ENCODE measurements around the gene ANKRD55.

The ANKRD55 gene

DNA sequence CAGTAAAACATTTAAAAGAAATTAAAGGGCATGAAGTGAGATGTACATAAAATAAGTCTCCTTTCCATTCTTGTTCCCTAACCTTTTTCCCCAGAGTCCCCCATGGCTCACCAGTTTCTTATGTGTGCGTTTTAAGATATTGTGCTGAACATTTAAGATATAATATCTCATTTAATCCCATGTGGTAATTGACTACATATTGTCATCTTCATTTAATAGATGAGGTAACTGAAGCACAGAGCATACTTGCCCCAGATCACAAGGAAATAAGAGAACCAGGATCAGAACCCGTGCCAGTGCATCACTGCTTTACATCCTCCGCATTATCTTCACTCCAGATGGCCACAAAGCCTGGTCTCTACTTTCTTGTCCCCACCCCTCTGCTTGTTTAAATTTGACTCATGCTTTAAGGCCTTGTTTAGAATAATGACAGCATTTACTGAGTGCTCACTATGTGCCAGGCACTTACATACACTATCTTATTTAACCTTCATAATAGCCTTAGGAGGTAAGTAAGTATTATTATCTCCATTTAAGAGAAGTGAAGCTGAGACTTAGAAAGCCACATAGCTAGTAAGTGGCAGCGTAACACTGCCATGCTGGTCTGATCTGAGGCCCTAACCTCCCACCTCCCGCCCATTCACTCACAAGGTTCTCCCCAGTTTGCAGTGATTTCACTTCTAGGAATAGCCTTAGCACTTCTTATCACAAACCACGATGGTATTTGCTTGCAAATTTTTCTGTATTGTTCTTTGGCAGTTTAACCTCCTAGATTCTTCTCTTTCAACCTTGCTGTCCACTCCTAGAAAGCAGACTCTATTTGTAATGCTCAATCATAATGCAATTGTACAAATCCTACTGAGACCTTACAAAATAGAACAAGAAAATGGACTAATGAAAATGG is 160.0 kb downstream of the ANKRD55 start:
- peak; percentile 35 for DNase-seq

DNA sequence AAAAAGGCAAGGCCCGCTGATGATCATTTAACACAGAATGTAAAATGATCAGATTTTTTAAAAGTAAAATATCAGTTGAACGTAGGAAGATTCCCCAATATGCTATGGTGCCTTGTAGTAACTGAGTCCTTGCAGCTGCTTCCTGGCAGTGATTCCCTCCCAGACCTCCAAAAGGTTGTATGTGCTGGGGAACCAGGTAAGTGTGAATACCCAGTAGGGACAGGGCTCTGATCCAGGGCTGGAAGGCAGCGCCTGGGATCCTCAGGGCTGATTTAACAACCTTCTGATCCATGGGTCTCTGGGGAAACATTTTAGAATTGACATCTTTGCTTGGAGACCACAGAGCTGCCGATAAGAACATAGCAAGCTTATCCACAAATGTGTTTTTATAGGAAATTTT is 161.7 kb downstream of the ANKRD55 start:
- DNase-seq, result no peak

DNA sequence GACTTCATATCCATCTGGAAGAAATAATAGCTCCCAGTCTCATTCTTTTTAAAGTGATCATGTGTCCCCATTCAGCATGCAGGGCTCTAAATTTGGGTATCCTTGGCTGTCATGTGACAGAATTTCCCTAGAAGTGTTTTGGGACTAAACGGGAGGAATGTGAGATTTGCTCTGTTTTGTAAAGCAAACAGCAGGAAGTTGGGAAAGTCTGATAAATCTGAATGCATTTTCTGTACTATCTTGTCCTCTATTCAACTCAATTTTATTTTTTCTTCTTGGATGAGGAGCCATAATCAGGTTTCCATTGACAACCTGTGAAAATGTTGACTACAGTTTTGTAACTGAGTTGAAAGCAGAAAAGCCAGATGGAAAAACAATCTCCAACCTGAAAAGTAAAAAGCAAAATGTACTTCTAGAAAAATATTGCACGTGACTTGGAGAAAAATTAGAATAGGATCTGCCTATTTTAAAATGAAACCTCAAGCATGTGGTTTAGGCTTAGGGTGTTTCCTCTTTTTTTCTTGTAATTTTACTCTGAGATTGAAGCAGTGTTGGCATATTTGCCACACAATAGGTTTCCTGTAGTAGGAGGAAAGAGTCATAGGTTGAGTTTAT is 162.2 kb downstream of the ANKRD55 start:
- peak; percentile 72 for DNase-seq

DNA sequence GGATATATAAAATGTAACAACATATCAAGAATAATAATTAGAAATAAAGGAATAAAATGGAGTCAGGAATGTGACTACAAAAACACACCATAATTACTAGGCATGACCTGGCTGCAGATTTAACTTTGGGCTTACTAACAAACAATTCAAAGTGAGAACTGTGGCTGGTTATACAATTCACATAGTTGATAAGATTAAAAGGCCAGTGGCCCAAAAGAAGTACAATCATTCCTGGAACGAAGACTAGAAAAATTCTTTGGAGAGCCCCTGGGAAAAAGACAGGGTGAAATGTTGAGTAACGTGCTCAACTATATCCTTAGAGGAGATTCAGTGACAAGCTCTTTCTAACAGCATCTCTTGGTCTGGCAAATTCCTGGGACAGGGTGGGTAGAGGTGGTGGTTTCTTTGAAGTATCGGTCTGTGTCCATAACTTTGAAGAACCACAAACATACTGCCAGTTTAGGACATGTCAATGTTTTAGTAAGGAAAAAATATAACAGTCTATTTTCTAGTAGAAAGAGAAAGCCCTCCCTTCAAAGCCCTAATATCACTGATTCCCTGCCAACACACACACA is 163.4 kb downstream of the ANKRD55 start:
- no peak for DNase-seq

DNA sequence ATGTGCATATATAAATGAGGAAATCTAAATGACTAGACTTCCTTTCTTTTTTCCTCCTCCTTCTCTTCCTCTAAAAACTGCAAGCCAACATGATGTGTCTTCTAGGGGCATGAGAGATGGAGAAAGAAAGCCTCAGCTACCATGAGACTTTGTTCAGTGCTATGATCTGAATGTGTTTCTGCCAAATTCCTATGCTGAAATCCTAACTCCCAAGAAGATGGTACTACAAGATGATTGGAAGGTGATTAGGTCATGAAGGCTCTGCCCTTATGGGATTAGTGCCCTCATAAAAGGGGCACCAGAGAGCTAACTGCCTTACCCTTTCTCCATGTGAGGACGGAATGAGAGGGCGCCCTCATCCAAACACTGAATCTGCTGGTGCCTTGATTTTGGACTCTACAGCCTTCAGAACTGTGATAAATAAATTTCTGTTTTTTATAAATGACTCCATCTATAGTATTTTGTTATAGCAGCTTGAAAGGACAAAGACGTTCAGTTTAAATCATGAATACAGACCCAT is 166.1 kb downstream of the ANKRD55 start:
- DNase-seq, result peak; percentile 19

DNA sequence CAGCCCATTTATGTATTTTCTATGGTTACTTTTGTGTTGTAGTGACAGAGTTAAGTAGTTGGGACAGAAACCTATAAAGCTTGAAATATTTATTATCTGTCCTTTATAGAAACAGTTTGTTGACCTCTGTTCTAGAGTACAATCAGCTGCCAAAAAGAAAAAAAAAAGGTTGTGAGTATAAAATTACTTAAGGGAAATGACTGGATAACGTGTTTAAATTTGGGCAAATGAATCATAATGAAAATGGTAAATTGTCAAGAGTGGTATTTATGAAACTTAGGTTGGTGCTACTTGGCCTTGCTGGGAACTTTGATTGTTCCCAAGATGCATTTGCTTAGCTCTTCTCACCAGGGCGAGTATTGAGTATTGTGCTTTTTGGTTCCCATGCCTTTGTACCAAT is 168.1 kb downstream of the ANKRD55 start:
- no peak for DNase-seq

DNA sequence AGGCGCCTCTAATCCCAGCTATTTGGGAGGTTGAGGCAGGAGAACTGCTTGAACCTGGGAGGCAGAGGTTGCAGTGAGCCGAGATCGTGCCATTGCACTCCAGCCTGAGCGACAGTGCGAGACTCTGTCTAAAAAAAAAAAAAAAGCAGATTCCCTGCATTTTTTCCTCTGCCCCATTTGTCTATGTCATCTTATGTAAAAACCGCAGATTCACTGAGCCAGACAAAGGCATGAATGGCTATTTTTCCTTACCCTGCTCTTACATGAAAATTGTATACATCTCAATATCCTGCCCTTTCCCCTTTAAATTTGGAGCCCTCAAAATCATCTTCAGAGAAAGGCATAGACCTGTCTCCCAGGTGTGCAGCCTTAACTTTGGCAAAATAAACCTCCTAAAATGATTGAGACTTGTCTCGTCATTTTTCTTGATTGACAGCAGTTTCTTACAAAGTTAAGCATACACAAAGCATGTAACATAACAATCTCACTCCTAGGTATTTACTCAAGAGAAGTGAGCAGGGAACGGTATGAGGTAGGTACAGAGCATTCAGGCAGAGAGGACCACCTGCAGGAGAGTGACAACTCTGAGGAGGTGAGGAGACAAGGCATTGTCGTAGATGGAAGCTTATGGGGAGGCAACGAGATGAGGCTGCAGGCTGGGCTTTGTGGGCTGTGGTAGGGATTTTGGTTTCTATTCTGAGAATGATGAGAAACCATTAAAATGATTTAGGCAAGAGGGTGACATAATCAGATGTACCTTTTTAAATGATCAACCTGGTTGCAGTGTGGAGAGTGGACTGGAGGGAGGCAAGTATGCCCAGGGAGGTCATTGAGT is 172.6 kb downstream of the ANKRD55 start:
- DNase-seq, result no peak

DNA sequence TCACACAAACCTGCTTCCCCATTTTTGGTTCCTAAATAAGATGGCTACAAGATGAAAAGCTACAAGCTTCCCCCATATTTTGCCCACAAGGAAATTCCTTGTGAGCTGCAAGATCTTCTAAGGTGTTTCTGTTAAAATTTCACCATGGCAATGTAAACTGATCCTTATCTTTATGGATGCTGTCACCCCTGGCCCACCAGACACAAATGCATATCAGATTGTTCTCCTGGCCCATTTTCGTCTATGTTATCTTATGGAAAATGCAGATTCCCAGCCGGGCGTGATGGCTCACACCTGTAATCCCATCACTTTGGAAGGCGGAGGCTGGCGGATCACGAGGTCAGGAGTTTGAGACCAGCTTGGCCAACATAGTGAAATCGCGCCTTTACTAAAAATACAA is 173.3 kb downstream of the ANKRD55 start:
- DNase-seq, result no peak

DNA sequence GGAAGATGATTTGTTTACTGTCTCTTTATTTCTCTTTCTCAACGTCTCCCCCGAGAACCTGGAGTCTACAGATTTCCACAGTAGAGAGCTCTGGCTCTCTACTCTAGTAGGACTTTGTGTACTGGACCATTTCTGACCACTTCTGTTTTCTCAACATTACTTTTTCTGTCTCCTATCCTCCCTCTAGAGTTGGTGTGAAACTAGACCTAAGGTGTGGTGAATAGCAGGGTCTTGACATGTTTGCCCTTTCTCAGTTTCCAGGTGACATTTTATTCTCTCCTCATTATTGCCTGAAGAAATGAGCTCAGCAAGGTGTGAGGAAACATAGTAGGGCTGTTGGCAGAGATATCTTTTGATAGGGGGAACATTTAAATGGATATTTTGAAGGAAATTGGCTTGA is 176.3 kb downstream of the ANKRD55 start:
- DNase-seq, result no peak

DNA sequence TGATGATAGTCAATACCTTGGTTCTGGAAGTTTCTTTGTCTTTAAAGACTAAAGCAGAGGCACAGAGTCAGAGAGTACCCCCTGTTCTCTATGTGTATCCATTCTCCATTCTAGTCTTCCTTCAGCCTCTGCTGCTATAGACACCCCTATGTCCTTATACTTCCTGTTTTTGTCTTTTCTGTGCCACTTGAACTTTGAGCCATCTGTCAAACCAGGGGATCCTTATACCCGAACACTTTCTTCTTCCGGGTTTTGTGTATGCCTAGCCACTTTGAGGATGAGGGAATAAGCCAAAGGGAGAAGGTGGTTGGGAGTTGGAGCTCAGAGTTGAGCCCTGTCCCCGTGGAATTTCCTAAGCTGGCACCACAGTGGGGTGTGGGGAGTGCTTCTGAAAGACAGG is 177.3 kb downstream of the ANKRD55 start:
- DNase-seq, result no peak

DNA sequence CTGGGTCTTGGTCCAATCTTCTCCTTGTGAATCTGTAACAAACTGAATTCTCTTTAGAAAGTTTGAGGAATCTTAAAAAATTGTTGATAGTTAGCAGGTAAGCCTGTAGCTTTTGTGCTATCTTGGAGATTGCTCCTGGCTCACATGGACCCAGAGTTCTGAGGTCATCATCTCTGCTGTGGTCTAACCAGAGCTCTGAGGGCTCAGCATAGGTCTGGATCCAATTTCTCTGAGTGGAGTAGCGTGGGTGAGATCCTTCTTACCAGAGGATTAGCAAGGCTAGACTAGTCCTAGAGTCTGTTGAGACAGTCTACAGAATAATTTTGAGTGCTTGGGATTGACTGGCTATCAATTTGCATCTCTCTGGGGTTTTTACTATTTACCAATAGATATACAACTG is 177.8 kb downstream of the ANKRD55 start:
- no peak for DNase-seq

DNA sequence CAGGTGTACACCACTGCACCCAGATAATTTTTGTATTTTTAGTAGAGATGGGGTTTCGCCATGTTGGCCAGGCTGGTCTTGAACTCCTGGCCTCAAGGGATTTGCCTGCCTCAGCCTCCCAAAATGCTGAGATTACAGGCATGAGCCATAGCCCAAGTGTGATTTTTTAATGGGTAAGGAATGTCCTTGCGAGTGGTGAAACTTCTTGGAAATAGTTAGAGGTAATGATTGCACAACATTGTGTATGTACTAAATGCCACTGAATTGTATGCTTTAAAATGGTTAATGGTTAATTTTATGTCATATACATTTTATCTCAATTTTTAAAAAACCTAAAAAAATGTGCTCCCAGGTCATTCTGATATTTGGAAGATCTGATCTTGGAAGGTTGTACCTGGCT is 178.5 kb downstream of the ANKRD55 start:
- no peak for DNase-seq

DNA sequence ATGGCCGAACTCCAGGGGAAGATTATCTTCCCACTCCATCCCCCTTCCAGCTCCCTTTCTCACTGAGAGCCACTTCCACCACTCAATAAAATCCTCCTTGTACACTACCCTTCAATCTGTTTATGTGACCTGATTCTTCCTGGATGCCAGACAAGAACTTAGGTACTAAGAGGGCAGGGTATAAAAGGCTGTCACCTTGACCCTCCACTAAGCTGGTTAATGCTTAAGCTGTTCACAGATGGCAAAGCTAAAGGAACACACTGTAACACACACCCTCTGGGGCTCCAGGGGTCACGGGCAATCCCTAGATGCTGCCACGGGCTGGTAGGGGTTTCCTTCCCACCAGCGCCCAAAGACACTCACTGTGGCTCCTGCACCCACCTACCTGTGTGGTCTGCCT is 179.8 kb downstream of the ANKRD55 start:
- no peak for DNase-seq

DNA sequence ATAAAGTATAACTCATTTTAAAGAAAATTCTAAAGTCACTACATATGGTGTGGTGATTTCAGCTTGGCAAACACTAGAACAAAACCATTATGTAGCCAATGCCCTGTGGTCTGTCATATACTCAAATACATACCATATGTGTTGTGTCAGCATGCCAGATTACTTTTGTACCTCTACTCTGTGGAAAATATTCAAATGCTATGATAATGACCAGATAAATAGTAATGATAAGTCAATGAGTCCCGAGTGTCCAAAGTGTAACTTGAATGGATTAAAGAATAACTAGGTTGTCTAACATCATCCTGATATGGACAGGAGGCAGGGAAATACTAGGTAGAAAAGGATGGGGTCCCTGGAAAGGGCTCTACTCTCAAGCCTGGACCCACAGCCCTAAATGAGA is 180.4 kb downstream of the ANKRD55 start:
- no peak for DNase-seq

DNA sequence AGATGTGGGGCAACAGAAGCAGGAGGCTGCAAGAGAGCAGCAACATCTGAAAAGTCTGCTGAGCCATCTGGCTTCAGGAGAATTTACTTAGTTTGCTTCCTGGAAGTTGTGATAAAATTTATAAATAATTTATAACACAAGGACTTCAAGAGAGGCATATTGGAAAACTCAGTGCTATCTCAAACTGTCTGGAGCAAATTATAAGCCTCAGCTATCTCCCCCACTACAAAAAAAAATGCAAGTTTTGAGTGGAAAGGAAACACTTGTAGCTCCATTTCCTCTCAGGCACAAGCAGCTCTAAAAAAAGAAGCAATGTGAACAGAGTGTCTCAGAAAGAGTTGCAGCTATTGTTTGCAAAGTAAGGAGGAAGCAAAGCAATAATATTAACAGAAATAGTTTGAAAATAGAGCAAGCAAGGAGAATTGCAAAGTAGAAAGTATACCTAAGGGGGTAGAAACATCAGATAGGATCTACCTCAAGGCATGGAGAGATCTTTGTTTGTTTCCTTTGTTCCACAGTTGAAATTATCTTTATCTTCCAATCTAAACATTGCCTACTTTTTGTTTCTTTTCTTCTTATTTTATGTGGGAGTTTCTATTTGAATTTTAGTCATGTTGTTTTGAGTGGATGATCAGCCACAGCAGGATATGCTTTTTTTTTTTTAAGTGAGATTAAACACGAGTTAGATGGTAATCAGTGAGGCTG is 182.4 kb downstream of the ANKRD55 start:
- peak; percentile 35 for DNase-seq

All from suppressor macrophage treated with lipopolysaccharide for 4 hours (primary cell).